ENCODE data around the gene TNFAIP8L1.

GRCh38 chr19:4593409-4593851, 45.9 kb upstream of the TNFAIP8L1 start:
- no peak for TF ChIP-seq POLR2A (IDR thresholded peaks at IDR 0.05)
- TF ChIP-seq, protein P1, sequence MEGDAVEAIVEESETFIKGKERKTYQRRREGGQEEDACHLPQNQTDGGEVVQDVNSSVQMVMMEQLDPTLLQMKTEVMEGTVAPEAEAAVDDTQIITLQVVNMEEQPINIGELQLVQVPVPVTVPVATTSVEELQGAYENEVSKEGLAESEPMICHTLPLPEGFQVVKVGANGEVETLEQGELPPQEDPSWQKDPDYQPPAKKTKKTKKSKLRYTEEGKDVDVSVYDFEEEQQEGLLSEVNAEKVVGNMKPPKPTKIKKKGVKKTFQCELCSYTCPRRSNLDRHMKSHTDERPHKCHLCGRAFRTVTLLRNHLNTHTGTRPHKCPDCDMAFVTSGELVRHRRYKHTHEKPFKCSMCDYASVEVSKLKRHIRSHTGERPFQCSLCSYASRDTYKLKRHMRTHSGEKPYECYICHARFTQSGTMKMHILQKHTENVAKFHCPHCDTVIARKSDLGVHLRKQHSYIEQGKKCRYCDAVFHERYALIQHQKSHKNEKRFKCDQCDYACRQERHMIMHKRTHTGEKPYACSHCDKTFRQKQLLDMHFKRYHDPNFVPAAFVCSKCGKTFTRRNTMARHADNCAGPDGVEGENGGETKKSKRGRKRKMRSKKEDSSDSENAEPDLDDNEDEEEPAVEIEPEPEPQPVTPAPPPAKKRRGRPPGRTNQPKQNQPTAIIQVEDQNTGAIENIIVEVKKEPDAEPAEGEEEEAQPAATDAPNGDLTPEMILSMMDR (IDR thresholded peaks at IDR 0.05): no peak

All from thyroid gland (tissue), 4 donors.